K562 (cell line): ENCODE data around the gene KLK10.

Source experiments
- CCAR2 ChIP-seq: fragments of 200-400 bp; formaldehyde crosslinking; IDR thresholded peaks from 2 replicates; pipeline ENCODE4 v1.6.1; 2017; ENCODE audit warnings: mild to moderate bottlenecking, low read depth, low read length
- RCOR1 ChIP-seq, 2 experiments: IDR thresholded peaks; 2 replicates each; pipeline ENCODE4 v1.6.1; 2012; ENCODE audit warnings: low read depth in 2 of 2, low read length in 2 of 2, borderline replicate concordance in 1 of 2, improper control_type of control experiment in 1 of 2
- ZNF253 ChIP-seq: fragments of 250-450 bp; sonication (Bioruptor Pico); conservative IDR thresholded peaks from 2 replicates; pipeline ENCODE4 v1.6.1; 2021; ENCODE audit warnings: mild to moderate bottlenecking
- ZNF830 ChIP-seq: fragments of 250-450 bp; sonication (Bioruptor Pico); IDR thresholded peaks from 2 replicates; pipeline ENCODE4 v1.5.0; 2021; ENCODE audit warnings: mild to moderate bottlenecking
- TF ChIP-seq, protein P1 (sequence below), 3 experiments: IDR thresholded peaks in 2 of 3; conservative IDR thresholded peaks in 1 of 3; 2 replicates each; pipeline ENCODE4 v1.5.1; 2011 to 2012; ENCODE audit warnings: low read length in 3 of 3, mild to moderate bottlenecking in 3 of 3, control low read depth in 2 of 3, improper control_type of control experiment in 1 of 3, inconsistent platforms in 1 of 3, low read depth in 1 of 3, mixed read lengths in 1 of 3, moderate library complexity in 1 of 3; ENCODE audit not compliant: insufficient read depth in 2 of 3

DNA sequence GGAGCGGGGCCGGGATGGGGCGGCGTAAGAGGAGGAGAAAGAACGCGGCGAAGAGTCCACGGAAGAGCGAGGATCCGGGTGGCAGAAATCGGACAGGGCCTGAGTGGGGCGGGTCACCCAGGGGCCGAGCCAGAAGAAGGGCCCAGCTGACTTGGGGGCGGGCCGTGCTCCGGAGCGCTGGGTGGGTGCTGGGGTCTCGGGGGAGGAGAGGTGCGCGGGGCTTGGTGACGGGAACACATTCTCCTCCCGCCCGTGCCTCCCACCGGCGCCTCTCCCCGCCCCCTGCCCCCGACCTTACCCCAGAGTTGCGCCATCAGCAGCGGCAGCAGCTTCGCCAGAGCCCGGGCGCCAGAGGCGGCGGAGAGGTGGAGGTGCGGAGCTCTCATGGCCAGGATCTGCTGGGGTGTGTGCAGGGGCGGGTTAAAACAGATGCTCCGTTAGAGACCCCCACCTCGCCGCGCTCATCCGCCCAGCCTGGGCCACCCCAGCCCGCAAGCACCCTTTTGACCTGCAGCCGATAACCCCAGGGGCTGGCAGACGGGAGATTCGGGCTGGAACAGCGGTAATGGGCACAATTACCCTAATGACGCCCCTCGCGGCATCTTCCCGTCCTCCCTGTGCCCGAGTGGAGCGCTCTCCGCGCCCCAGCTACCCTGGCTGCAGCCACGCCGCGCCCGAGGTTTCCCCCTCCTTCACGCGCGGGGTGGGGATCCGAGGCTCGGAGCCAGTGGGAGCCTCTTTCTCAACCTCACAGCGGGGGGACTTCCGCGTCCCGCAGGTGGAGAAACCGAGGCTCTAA lies 565 bp downstream of the KLK10 start:
- TF ChIP-seq ZNF253 (CRISPR knock-in tag) (no peak), RCOR1 (IDR thresholded peaks at IDR 0.05; ENCODE audit: borderline replicate concordance in 1 of 2, low read depth in 2 of 2, low read length in 2 of 2) (no peak), ZNF830 (CRISPR knock-in tag) (no peak), CCAR2 (no peak)
- TF ChIP-seq, protein P1, sequence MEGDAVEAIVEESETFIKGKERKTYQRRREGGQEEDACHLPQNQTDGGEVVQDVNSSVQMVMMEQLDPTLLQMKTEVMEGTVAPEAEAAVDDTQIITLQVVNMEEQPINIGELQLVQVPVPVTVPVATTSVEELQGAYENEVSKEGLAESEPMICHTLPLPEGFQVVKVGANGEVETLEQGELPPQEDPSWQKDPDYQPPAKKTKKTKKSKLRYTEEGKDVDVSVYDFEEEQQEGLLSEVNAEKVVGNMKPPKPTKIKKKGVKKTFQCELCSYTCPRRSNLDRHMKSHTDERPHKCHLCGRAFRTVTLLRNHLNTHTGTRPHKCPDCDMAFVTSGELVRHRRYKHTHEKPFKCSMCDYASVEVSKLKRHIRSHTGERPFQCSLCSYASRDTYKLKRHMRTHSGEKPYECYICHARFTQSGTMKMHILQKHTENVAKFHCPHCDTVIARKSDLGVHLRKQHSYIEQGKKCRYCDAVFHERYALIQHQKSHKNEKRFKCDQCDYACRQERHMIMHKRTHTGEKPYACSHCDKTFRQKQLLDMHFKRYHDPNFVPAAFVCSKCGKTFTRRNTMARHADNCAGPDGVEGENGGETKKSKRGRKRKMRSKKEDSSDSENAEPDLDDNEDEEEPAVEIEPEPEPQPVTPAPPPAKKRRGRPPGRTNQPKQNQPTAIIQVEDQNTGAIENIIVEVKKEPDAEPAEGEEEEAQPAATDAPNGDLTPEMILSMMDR (IDR thresholded peaks at IDR 0.05 in 2 of 3, conservative IDR thresholded peaks at IDR 0.05 in 1 of 3; ENCODE audit: insufficient read depth in 2 of 3, low read depth in 1 of 3, low read length in 3 of 3), result no peak
